ENCODE measurements around the gene PPFIBP1.
A peak's percentile ranks its signal among the peaks of the same experiment; 100 is the strongest.
"Not testable (repeated sequence)": the region's sequence is repeated elsewhere in the genome, so short reads cannot be mapped to it uniquely, and the experiment has no call there.

The PPFIBP1 gene

DNA sequence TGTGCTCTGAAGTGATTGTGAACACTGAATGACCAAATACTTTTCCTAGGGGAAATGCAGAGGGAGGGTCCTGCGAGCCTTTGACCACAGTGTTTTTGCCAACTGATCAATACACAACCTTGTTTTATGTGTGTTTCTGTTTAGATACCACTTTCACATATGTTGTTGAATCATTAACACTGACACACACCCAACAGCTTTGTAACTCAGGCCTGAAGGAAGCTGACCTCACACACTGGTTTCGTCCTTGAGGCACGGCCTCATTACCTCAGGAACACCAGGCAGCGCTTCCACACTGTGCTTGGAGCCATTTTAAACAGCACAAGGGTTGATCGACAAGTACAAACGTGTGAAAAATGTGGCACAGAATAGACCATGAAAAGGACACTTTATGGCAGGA is 60.0 kb downstream of the PPFIBP1 start:
- DNase-seq (ENCODE audit: low spot score) (no peak), ATAC-seq (ENCODE audit: low read depth) (no peak)
- no peaks in the 10 kb centered on the region for H3K36me3 ChIP-seq (ENCODE audit: low read depth)
- H3K27me3 ChIP-seq (ENCODE audit: insufficient read depth, poor library complexity, severe bottlenecking), result no peaks in the 10 kb centered on the region
- no peak overlapping the region for H3K4me3 ChIP-seq (ENCODE audit: severe bottlenecking)
- H3K9me3 ChIP-seq (ENCODE audit: severe bottlenecking), result no peaks in the 10 kb centered on the region
- H3K4me1 ChIP-seq (ENCODE audit: insufficient read depth, poor library complexity, severe bottlenecking), result peaks cover 28% of the 10 kb centered on the region
- no peak overlapping the region for H3K27ac ChIP-seq (ENCODE audit: poor library complexity, severe bottlenecking)
- TF ChIP-seq, protein P1, sequence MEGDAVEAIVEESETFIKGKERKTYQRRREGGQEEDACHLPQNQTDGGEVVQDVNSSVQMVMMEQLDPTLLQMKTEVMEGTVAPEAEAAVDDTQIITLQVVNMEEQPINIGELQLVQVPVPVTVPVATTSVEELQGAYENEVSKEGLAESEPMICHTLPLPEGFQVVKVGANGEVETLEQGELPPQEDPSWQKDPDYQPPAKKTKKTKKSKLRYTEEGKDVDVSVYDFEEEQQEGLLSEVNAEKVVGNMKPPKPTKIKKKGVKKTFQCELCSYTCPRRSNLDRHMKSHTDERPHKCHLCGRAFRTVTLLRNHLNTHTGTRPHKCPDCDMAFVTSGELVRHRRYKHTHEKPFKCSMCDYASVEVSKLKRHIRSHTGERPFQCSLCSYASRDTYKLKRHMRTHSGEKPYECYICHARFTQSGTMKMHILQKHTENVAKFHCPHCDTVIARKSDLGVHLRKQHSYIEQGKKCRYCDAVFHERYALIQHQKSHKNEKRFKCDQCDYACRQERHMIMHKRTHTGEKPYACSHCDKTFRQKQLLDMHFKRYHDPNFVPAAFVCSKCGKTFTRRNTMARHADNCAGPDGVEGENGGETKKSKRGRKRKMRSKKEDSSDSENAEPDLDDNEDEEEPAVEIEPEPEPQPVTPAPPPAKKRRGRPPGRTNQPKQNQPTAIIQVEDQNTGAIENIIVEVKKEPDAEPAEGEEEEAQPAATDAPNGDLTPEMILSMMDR (IDR thresholded peaks at IDR 0.05; ENCODE audit: poor library complexity, severe bottlenecking), result no peak

DNA sequence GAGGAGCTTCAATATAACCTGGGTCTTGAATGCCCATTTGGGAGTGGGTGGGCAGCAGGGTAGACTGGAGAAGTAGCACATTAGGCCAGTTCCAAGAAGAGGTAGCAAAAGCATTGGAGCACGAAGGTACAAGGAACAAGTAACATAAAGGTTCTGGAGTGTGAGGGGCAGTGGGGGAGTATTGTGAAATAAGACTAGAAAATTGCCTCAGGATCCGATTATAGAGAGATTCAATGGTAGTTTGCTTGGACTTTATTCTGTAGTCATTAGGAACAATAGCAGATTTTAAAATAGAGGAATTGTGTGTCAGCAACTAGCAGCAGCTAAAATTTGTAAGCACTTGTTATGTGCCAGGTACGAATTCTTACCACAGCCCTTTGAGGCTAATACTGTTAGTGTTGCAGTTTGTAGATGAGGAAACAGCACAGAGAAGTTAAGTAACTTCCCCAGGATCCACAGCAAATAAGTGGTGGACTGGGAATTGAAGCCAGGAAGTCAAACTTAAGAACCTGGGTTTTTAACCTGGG is 61.8 kb downstream of the PPFIBP1 start:
- Histone ChIP-seq H3K27ac (ENCODE audit: poor library complexity, severe bottlenecking) (no peak overlapping the region), H3K36me3 (ENCODE audit: low read depth) (no peaks in the 10 kb centered on the region), H3K4me3 (ENCODE audit: severe bottlenecking) (no peak overlapping the region), H3K27me3 (ENCODE audit: insufficient read depth, poor library complexity, severe bottlenecking) (no peaks in the 10 kb centered on the region), H3K9me3 (ENCODE audit: severe bottlenecking) (no peaks in the 10 kb centered on the region), H3K4me1 (ENCODE audit: insufficient read depth, poor library complexity, severe bottlenecking) (peaks cover 40% of the 10 kb centered on the region)
- DNase-seq (ENCODE audit: low spot score), result no peak
- TF ChIP-seq, protein P1 (IDR thresholded peaks at IDR 0.05; ENCODE audit: poor library complexity, severe bottlenecking), result no peak
- ATAC-seq (ENCODE audit: low read depth), result no peak

DNA sequence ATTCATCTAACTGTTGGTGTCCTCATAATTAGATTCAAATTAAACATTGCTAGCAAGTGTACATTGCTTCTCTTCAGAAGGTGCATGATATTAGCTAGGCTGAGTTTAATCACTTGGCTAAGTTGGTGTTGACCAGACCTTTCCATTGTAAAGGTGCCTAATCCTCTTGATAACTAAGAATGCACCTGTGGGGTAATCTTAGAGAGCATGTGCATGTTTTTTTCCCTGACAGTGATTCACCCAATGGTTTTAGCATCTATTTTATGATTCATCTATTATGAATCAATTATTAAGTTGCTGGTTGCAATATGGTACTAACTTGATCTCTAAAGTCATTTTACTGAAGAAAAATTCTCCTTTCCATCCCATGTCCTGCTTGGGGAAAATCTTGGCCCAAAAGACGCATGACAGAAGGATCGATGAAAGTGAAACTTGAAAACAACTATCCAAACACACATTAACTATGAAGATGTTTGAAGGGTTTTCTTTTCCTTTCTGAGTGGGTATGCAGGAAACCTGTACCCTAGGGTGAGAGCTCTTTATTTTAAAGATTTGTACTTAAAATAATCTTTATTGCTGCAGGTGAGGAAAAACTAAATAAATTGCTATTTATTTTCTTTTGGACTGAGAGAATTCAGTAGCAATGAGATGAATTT is 64.2 kb downstream of the PPFIBP1 start:
- not testable (repeated sequence) for H3K36me3 ChIP-seq (ENCODE audit: low read depth); H3K4me3 ChIP-seq (ENCODE audit: severe bottlenecking); H3K9me3 ChIP-seq (ENCODE audit: severe bottlenecking); DNase-seq (ENCODE audit: low spot score); H3K27me3 ChIP-seq (ENCODE audit: insufficient read depth, poor library complexity, severe bottlenecking)
- Histone ChIP-seq H3K27ac (ENCODE audit: poor library complexity, severe bottlenecking) (peak overlapping the region; percentile 95), H3K4me1 (ENCODE audit: insufficient read depth, poor library complexity, severe bottlenecking) (peaks cover 56% of the 10 kb centered on the region)
- peak; percentile 22; the same call in 1 of the 3 replicates for ATAC-seq (ENCODE audit: low read depth)

DNA sequence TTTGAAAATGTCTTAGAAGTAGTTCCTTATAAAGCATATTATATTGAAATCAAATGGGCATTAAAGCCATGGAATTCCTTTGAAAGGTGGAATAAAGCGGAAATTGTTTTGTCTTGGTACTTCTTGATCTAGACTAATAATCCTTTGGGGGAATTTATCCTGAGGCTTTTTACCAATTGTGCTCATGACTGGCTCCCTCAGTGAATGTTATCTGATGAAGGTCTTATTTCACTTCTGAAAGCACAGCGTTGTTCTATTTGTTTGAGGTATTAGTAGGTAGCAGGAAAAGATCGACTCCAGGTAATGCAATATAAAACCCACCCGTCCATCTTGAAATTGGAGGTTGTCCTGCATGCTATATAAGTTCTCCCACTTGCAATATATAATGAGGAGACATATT is 64.8 kb downstream of the PPFIBP1 start:
- ATAC-seq (ENCODE audit: low read depth) (no peak), DNase-seq (ENCODE audit: low spot score) (no peak)
- Histone ChIP-seq H3K36me3 (ENCODE audit: low read depth) (no peaks in the 10 kb centered on the region), H3K4me3 (ENCODE audit: severe bottlenecking) (no peak overlapping the region), H3K4me1 (ENCODE audit: insufficient read depth, poor library complexity, severe bottlenecking) (peaks cover 57% of the 10 kb centered on the region), H3K27me3 (ENCODE audit: insufficient read depth, poor library complexity, severe bottlenecking) (no peaks in the 10 kb centered on the region), H3K27ac (ENCODE audit: poor library complexity, severe bottlenecking) (peak overlapping the region; percentile 95), H3K9me3 (ENCODE audit: severe bottlenecking) (no peaks in the 10 kb centered on the region)
- TF ChIP-seq, protein P1 (IDR thresholded peaks at IDR 0.05; ENCODE audit: poor library complexity, severe bottlenecking), result no peak

DNA sequence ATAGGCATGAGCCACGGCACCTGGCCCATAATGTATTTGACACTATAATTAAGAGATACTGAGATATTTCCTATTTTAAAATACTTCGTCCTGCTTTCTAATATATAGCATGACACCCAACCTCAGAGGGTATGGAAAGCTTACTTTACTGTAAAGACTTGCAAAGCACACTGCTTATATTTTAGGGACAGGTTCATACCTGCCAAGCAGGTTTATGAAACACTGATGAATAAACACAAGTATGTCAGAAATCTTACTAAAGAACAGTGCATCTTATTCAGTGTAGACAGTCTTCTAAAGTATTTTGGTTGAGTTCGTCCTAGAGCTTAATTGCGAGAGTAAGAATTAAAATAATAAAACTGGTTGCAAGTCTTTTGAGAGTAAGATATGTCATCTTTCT is 65.4 kb downstream of the PPFIBP1 start:
- Histone ChIP-seq H3K4me3 (ENCODE audit: severe bottlenecking) (no peak overlapping the region), H3K27ac (ENCODE audit: poor library complexity, severe bottlenecking) (peak overlapping the region; percentile 95)
- TF ChIP-seq, protein P1 (IDR thresholded peaks at IDR 0.05; ENCODE audit: poor library complexity, severe bottlenecking), result no peak

DNA sequence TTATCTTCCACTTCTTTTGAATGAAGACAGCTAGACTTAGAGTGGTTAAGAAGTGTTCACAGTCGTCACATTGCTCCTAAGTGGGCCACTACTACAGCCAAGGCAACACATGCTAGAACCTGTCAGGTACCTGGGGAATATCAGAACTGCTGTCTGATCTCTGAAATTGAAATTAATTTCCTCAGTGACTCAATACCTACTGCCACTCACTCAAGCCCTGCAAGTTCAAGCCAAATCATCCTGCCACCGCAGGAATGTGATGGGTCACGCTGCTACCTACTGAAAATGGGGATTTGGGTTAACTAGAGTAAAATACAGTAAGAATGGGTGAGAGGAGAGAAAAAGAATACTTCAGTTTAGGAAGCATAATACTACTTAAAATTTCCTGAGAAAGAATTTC is 67.7 kb downstream of the PPFIBP1 start:
- not testable (repeated sequence) for DNase-seq (ENCODE audit: low spot score); H3K27me3 ChIP-seq (ENCODE audit: insufficient read depth, poor library complexity, severe bottlenecking); H3K9me3 ChIP-seq (ENCODE audit: severe bottlenecking); H3K4me3 ChIP-seq (ENCODE audit: severe bottlenecking); H3K36me3 ChIP-seq (ENCODE audit: low read depth)
- Histone ChIP-seq H3K27ac (ENCODE audit: poor library complexity, severe bottlenecking) (peak overlapping the region; percentile 95), H3K4me1 (ENCODE audit: insufficient read depth, poor library complexity, severe bottlenecking) (peaks cover 58% of the 10 kb centered on the region)
- ATAC-seq (ENCODE audit: low read depth), result peak; percentile 57

More for the DNA sequence above, 65.4 kb downstream of the PPFIBP1 start:
- H3K4me1 ChIP-seq (ENCODE audit: insufficient read depth, poor library complexity, severe bottlenecking), result peaks cover 58% of the 10 kb centered on the region
- no peaks in the 10 kb centered on the region for H3K9me3 ChIP-seq (ENCODE audit: severe bottlenecking)
- DNase-seq (ENCODE audit: low spot score), result no peak
- no peaks in the 10 kb centered on the region for H3K36me3 ChIP-seq (ENCODE audit: low read depth)
- peak; percentile 48 for ATAC-seq (ENCODE audit: low read depth)
- no peaks in the 10 kb centered on the region for H3K27me3 ChIP-seq (ENCODE audit: insufficient read depth, poor library complexity, severe bottlenecking)

Data from RWPE2 (cell line).